ENCODE measurements around the gene RPS16. TPM values are rescaled to one million over a fixed set of nuclear protein-coding genes. Genes with fewer than 3 reads are reported as not detected.
A peak's percentile ranks its signal among the peaks of the same experiment; 100 is the strongest.

Gene RPS16
- total and polyA plus RNA-seq, 12 donors = 936 to 3,280 (median 1,424) TPM

DNA sequence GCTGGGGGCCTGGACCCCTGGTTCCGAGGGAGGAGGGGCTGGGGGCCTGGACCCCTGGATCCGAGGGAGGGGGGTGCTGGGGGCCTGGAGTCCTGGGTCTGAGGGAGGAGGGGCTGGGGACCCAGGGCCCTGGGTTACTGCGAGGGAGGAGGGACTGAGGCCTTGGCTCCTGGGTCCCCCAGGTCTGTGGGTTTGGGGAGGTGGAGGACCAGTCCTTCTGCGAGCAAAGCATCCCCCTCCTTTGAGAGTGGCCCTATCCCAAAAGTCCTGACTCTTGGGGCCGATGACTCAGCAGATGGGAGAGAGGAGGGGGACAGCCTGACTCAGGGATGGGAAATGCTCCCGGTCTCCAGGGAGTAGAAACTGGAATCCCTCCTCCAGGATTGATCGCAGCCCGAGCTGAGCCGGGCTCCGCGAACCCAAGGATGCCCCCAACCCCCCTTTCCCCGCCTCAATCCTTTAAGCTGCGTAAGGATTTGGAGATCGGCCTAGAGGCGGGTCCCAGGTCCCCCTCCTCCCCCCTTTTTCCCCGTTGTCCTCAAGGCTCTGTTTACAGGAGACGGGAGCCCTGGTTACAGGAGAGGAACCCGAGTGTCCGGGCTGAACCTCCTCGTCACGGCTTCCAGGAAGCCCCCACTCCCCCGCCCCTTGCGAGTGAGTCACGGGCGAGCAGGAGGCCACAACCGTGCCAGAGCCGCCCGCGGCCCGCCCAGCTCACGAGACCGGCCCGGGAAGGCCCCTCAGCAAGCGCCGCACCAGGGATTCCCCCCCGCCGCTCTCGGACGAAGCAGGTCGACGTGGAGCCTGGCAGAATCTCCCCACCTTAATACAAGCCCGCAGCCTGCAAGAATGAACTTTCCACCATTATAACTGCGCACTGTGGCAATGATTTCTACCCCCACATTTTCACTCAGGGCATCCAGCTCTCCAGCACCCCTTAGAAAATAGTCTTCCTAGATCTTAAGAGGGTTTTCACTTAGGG is 32.1 kb downstream of the RPS16 start:
- Histone ChIP-seq H3K27ac (peak overlapping the region; percentile 95 to 100 (median 99)), H3K4me3 (peak overlapping the region; percentile 3 to 71 (median 54)), H3K4me1 (peaks cover 11 to 79% (median 36%) of the 10 kb centered on the region in 9 donors), H3K36me3 (peaks cover 6 to 24% (median 9%) of the 10 kb centered on the region in 9 donors), H3K9me3 (no peaks in the 10 kb centered on the region), H3K27me3 (no peaks in the 10 kb centered on the region)
- WGBS, 2 donors = 3 to 4% methylated on average over 43 of the region's 43 CpGs
- DNase-seq = peak; percentile 98 to 99
- TF ChIP-seq, protein P1, sequence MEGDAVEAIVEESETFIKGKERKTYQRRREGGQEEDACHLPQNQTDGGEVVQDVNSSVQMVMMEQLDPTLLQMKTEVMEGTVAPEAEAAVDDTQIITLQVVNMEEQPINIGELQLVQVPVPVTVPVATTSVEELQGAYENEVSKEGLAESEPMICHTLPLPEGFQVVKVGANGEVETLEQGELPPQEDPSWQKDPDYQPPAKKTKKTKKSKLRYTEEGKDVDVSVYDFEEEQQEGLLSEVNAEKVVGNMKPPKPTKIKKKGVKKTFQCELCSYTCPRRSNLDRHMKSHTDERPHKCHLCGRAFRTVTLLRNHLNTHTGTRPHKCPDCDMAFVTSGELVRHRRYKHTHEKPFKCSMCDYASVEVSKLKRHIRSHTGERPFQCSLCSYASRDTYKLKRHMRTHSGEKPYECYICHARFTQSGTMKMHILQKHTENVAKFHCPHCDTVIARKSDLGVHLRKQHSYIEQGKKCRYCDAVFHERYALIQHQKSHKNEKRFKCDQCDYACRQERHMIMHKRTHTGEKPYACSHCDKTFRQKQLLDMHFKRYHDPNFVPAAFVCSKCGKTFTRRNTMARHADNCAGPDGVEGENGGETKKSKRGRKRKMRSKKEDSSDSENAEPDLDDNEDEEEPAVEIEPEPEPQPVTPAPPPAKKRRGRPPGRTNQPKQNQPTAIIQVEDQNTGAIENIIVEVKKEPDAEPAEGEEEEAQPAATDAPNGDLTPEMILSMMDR (IDR thresholded peaks at IDR 0.05) = no peak
- intact Hi-C loops (cut with DNase I) = no loop called here
- ATAC-seq = peak; percentile 58 to 79 (median 68)

DNA sequence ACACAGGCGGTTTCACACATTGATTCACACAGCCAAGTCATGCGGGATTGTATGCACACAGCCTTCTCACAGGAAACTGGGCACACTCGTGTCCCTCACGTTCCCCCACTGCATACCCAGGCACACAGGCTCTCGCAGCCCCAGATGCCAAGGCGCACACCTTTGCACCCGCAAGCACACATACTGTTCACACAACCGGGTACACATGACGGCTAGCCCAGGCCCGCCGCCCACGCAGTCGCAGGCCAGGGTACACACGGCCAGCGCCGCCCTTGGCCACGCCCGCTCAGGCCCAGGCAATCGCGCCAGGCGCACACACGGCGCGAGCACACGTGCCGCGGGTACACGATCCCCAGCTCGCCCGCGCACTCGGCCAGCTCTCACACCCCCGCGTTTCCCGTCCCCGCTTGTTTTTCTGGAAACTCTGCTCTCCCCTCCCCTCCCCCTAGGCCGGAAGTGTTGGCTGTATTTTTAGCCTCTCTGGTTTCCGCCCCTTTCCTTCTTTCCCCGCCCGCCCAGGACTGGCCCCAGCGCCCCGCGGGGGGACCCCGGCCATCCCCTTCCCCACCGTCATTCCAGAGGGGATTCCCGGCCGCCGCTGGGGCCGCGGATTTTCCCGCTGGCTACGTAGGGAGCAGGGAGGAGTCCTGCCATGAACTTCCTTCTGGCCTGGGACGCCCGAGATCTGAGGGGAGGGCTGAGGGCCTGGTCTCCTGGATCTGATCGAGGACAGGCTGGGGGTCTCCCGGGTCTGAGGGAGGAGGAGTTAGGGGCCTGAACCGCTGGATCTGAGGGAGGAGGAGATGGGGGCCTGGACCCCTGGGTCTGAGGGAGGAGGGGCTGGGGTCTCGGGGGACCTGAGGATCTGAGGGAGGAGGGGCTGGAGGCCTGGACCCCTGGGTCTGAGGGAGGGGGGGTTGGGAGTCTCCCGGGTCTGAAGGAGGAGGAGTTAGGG is 33.1 kb downstream of the RPS16 start:
- WGBS, 2 donors = 2% methylated on average over 59 of the region's 59 CpGs
- H3K4me3 ChIP-seq = peak overlapping the region; percentile 42 to 71 (median 54)
- H3K4me1 ChIP-seq = peaks cover 11 to 84% (median 40%) of the 10 kb centered on the region in 9 donors
- peak; percentile 34 to 58 (median 48) for ATAC-seq
- peak; percentile 92 to 97 for DNase-seq
- TF ChIP-seq, protein P1 (IDR thresholded peaks at IDR 0.05) = no peak
- intact Hi-C loops (cut with DNase I) = no loop called here
- peak overlapping the region; percentile 95 to 100 (median 99) for H3K27ac ChIP-seq
- H3K27me3 ChIP-seq = no peaks in the 10 kb centered on the region
- H3K9me3 ChIP-seq = no peaks in the 10 kb centered on the region
- peaks cover 0 to 20% (median under 1%) of the 10 kb centered on the region in 9 donors for H3K36me3 ChIP-seq

DNA sequence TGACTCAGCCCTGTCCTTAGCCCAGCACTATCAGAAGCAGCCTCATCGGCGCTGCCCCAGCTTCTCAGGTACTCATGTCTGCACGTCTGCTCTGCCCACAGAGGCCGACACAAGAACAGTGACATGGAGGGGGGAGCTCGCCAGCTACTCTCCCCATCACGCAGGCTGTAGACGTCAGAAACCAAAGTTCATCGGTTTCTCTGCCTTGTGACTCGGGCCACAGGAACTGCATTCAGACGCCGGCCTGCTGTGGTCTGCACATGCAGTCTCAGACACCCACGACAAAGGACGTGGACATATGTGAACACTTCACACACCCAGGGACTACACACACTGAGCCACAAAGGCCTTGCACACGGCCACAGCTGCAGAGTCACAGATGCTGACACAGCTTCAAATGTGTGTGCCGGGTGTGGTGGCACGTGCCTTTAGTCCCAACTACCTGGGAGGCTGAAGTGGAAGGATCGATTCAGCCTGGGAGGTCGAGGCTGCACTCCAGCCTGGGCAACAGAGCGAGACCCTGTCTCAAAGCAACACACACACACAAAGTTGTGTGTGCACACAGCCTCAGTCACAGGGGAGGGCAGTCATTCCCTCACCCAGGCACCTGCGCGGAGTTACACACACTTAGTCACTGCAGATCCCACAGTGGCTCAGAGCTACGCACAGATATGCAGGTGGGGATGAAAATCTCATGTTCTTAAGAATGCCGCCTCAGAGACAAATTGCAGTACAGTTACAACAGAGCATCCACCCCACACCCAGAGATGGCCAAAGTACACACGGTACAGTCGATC is 34.0 kb downstream of the RPS16 start:
- Histone ChIP-seq H3K27ac (peak overlapping the region; percentile 95 to 100 (median 99)), H3K9me3 (no peaks in the 10 kb centered on the region), H3K36me3 (peaks cover 0 to 17% (median 0%) of the 10 kb centered on the region in 9 donors), H3K27me3 (no peaks in the 10 kb centered on the region), H3K4me1 (peaks cover 16 to 92% (median 48%) of the 10 kb centered on the region in 9 donors), H3K4me3 (peak overlapping the region in 6 of 10 donors; percentile 46 to 71 (median 60))
- TF ChIP-seq, protein P1 (IDR thresholded peaks at IDR 0.05) = no peak
- ATAC-seq = no peak
- DNase-seq = peak; percentile 31 to 50
- intact Hi-C loops (cut with DNase I) = no loop called here
- 53 to 61% methylated on average over 25 of the region's 25 CpGs for WGBS, 2 donors

Data from heart right ventricle (tissue), 16 donors.